Endothelial cell of umbilical vein (primary cell): ENCODE results near the gene MGLL. TPM values are rescaled to one million over a fixed set of nuclear protein-coding genes. Genes with fewer than 3 reads are reported as not detected.

Source experiments
- BruUV-seq: library from RNA; stranded (reverse); fragments of 400-500 nt; replicated peaks from 2 replicates; lab custom pipeline; 2021; lab: Mats Ljungman, UMichigan
- CTCF ChIA-PET: fragments of 300-600, 350-600 bp; sonication (Branson Sonifier 250); formaldehyde crosslinking; loops from one replicate; lab custom pipeline; 2021; ENCODE audit warnings: antibody characterized with exemption, inconsistent platforms; lab: Charles Lee
- POLR2A ChIA-PET: fragments of 300-600, 350-600 bp; sonication (Branson Sonifier 250); formaldehyde crosslinking; loops from one replicate; lab custom pipeline; 2021; ENCODE audit warnings: antibody characterized with exemption, inconsistent platforms; lab: Charles Lee
- DNase-seq: peaks from one replicate; pipeline ENCODE4 v3.0.0-alpha.2; 2011; ENCODE audit warnings: low read depth, low spot score
- FAIRE-seq: peaks from 2 replicates; lab custom pipeline; 2011; peaks lifted over from hg19 to GRCh38; lab: Jason Lieb, UNC
- H2AFZ ChIP-seq: 2 replicates; pipeline ENCODE4 v1.6.0; 2012; ENCODE audit warnings: low read depth, low read length, control low read depth, inconsistent platforms
- H3K27ac ChIP-seq: 2 replicates; pipeline ENCODE4 v1.5.1; 2011; ENCODE audit warnings: low read depth, mild to moderate bottlenecking, control low read depth, low read length, moderate library complexity; ENCODE audit not compliant: insufficient read depth
- H3K27me3 ChIP-seq, 2 experiments: 2 replicates each; pipeline versions ENCODE4 v1.6.0 to v1.6.1; 2011; ENCODE audit warnings: low read length in 2 of 2, mixed read lengths in 1 of 2; ENCODE audit not compliant: control insufficient read depth in 2 of 2, insufficient read depth in 2 of 2
- H3K36me3 ChIP-seq, 2 experiments: 2 replicates in 1 of 2; 3 replicates in 1 of 2; pipeline ENCODE4 v1.5.1; 2011; ENCODE audit warnings: low read length in 2 of 2, mild to moderate bottlenecking in 1 of 2, moderate library complexity in 1 of 2; ENCODE audit not compliant: control insufficient read depth in 2 of 2, insufficient read depth in 2 of 2; ENCODE audit errors: extremely low read depth in 1 of 2
- H3K4me1 ChIP-seq: 3 replicates; pipeline ENCODE4 v1.5.1; 2011; ENCODE audit warnings: mild to moderate bottlenecking, low read length; ENCODE audit not compliant: control insufficient read depth, insufficient read depth; ENCODE audit errors: extremely low read depth
- H3K4me2 ChIP-seq: 2 replicates; pipeline ENCODE4 v1.6.1; 2011; ENCODE audit warnings: low read length, control low read depth, mixed read lengths; ENCODE audit not compliant: insufficient read depth
- H3K4me3 ChIP-seq, 3 experiments: fragments of 200-600 bp in 1 of 3; sonication (generic), shearing (Covaris generic) in 1 of 3; replicated peaks in 1 of 3; 2 replicates each; pipeline ENCODE4 v1.5.1; 2011 to 2016; ENCODE audit warnings: control low read depth in 3 of 3, low read length in 3 of 3, mild to moderate bottlenecking in 2 of 3, inconsistent platforms in 1 of 3, low read depth in 1 of 3, moderate library complexity in 1 of 3; ENCODE audit not compliant: insufficient read depth in 1 of 3
- H3K79me2 ChIP-seq: 2 replicates; pipeline ENCODE4 v1.6.0; 2012; ENCODE audit warnings: low read length, inconsistent platforms; ENCODE audit not compliant: control insufficient read depth, insufficient read depth
- H3K9ac ChIP-seq: replicated peaks from 2 replicates; pipeline ENCODE3; 2011; ENCODE audit warnings: low read length, control low read depth; ENCODE audit not compliant: insufficient read depth; ENCODE audit errors: extremely low read depth
- H3K9me1 ChIP-seq: replicated peaks from 3 replicates; pipeline ENCODE4 v1.6.0; 2011; ENCODE audit warnings: mild to moderate bottlenecking, low read length; ENCODE audit not compliant: control insufficient read depth, insufficient read depth; ENCODE audit errors: extremely low read depth
- H3K9me3 ChIP-seq: replicated peaks from 2 replicates; pipeline ENCODE4 v1.5.1; 2012; ENCODE audit warnings: low read length, inconsistent platforms; ENCODE audit not compliant: control insufficient read depth, insufficient read depth
- H4K20me1 ChIP-seq: replicated peaks from 2 replicates; pipeline ENCODE3; 2011; ENCODE audit warnings: mild to moderate bottlenecking, low read length; ENCODE audit not compliant: control insufficient read depth, insufficient read depth; ENCODE audit errors: extremely low read depth
- CTCF ChIP-seq, 2 donors: IDR thresholded peaks; 1 replicate in 1 of 2; 2 replicates in 1 of 2; pipeline ENCODE4 v1.5.1; 2011; ENCODE audit warnings: low read length in 2 of 2, mild to moderate bottlenecking in 2 of 2, moderate library complexity in 2 of 2, control low read depth in 1 of 2, inconsistent platforms in 1 of 2, low read depth in 1 of 2; ENCODE audit not compliant: insufficient read depth in 1 of 2; ENCODE audit errors: extremely low read depth in 1 of 2
- EZH2 ChIP-seq: IDR thresholded peaks from 2 replicates; pipeline ENCODE4 v1.6.1; 2012; ENCODE audit warnings: borderline replicate concordance, low read depth, mild to moderate bottlenecking, moderate library complexity, low read length, inconsistent platforms; ENCODE audit not compliant: severe bottlenecking
- FOS ChIP-seq: IDR thresholded peaks from 2 replicates; pipeline ENCODE4 v1.6.1; 2011; ENCODE audit warnings: mild to moderate bottlenecking, low read length, moderate library complexity, borderline replicate concordance; ENCODE audit not compliant: insufficient read depth
- GATA2 ChIP-seq: IDR thresholded peaks from 2 replicates; pipeline ENCODE4 v1.7.0; 2011; ENCODE audit warnings: low read depth, mild to moderate bottlenecking, moderate library complexity, mixed read lengths, low read length; ENCODE audit not compliant: insufficient read length, insufficient read depth
- JUN ChIP-seq: IDR thresholded peaks from 2 replicates; pipeline ENCODE4 v1.6.1; 2011; ENCODE audit warnings: borderline replicate concordance, low read depth; ENCODE audit not compliant: insufficient read length, insufficient read depth
- MAX ChIP-seq: IDR thresholded peaks from 2 replicates; pipeline ENCODE4 v1.6.1; 2011; ENCODE audit not compliant: insufficient read depth, insufficient read length
- MYC ChIP-seq: IDR thresholded peaks from one replicate; pipeline ENCODE4 v1.6.1; 2011; ENCODE audit warnings: mild to moderate bottlenecking, low read depth, low read length
- POLR2A ChIP-seq: IDR thresholded peaks from 2 replicates; pipeline ENCODE4 v1.6.1; 2012; ENCODE audit warnings: low read depth, mild to moderate bottlenecking, control low read depth, low read length
- POLR2AphosphoS5 ChIP-seq: IDR thresholded peaks from 2 replicates; pipeline ENCODE4 v1.6.1; 2012; ENCODE audit warnings: low read depth, mild to moderate bottlenecking, control low read depth, low read length, moderate library complexity; ENCODE audit not compliant: insufficient read depth
- dilution Hi-C: fragments of 300-500 bp; cut with MboI; formaldehyde crosslinking; loops from one replicate; pipeline ENCODE4 v1.15.0; 2019; ENCODE audit warnings: low sequenced_read_pairs; ENCODE audit not compliant: extremely low pct_ligation_motif_present
- intact Hi-C: fragments of 100-400 bp; cut with micrococcal nuclease; formaldehyde crosslinking; loops from one replicate; pipeline ENCODE4 v1.10.0; 2022
- polyA plus RNA-seq, 4 experiments: library from polyadenylated mRNA; depleted of rRNA in 3 of 4; stranded (reverse) in 3 of 4; unstranded in 1 of 4; fragments of >200 nt; gene quantifications; 2 replicates each; pipeline versions ENCODE4 v1.2.1 to v1.2.3, GENCODE V29; 2011 to 2012; ENCODE audit warnings: missing spikeins in 1 of 4
- total RNA-seq: library from RNA; stranded (reverse); gene quantifications from 2 replicates; pipeline ENCODE4 v1.2.3, GENCODE V29; 2021

Gene MGLL
- total and polyA plus RNA-seq, 2 donors (not counting 3 experiments of a cell fraction or from before 2014, with no cell fraction given), result 30.7 to 60.2 TPM

GRCh38 chr3:127669541-127670228 is 152.6 kb downstream of the MGLL start:
- Histone ChIP-seq H3K27me3 (no peaks in the 10 kb centered on the region), H3K4me1 (peaks cover 5% of the 10 kb centered on the region), H3K4me3 (no peak overlapping the region), H3K79me2 (no peaks in the 10 kb centered on the region), H2AFZ (no peak overlapping the region), H3K9me1 (no peaks in the 10 kb centered on the region), H3K36me3 (no peaks in the 10 kb centered on the region), H3K27ac (no peak overlapping the region), H3K9me3 (no peaks in the 10 kb centered on the region), H4K20me1 (no peaks in the 10 kb centered on the region), H3K4me2 (no peak overlapping the region), H3K9ac (no peak overlapping the region)
- ChIA-PET CTCF (no interaction called here), POLR2A (no interaction called here)
- FAIRE-seq, result no peak
- BruUV-seq, result no TSS peak
- DNase-seq, result no peak
- intact Hi-C loops (no loop called here), dilution Hi-C loops (no loop called here)
- TF ChIP-seq GATA2, result no peak
- no peak for TF ChIP-seq JUN
- no peak for TF ChIP-seq POLR2AphosphoS5
- no peak for TF ChIP-seq MAX
- no peak for TF ChIP-seq POLR2A
- no peak for TF ChIP-seq FOS
- TF ChIP-seq MYC, result no peak
- TF ChIP-seq EZH2, result no peak
- TF ChIP-seq CTCF (IDR thresholded peaks at IDR 0.05; ENCODE audit: extremely low read depth in 1 of 2, insufficient read depth in 1 of 2, low read depth in 1 of 2, low read length in 2 of 2), result no peak
